ENCODE measurements around the gene NIM1K. TPM values are rescaled to one million over a fixed set of nuclear protein-coding genes. Genes with fewer than 3 reads are reported as not detected.

NIM1K gene
- polyA plus RNA-seq, 1 of the 3 experiments (the other 2 are of a cell fraction): 0.16 TPM

- TF ChIP-seq SMC3 (IDR thresholded peaks at IDR 0.05; ENCODE audit: low read depth, low read length): no peak
These were observed 10.4 kb downstream of the NIM1K start (continued) for GRCh38 chr5:43202380-43202779.

- POLR2A ChIA-PET: no interaction called here
- DNase-seq: no peak
- no peaks in the 10 kb centered on the region for H3K36me3 ChIP-seq (replicated peaks in 1 of 2; ENCODE audit: control insufficient read depth in 1 of 2, insufficient read depth in 2 of 2, low read length in 1 of 2)
- TF ChIP-seq CHD2 (IDR thresholded peaks at IDR 0.05; ENCODE audit: low read length, partially characterized antibody): no peak
- TF ChIP-seq USF1 (IDR thresholded peaks at IDR 0.05; ENCODE audit: borderline replicate concordance, low read depth): no peak
- no peak for TF ChIP-seq CTCF (IDR thresholded peaks at IDR 0.05)
- TF ChIP-seq RCOR1 (IDR thresholded peaks at IDR 0.05; ENCODE audit: low read length): no peak
- no peaks in the 10 kb centered on the region for H3K4me1 ChIP-seq (ENCODE audit: control insufficient read depth in 1 of 2, insufficient read depth in 2 of 2, low read depth in 1 of 2, low read length in 1 of 2)
- 59% methylated on average over 5 of the region's 5 CpGs for WGBS (ENCODE audit: low lambda C conversion rate)
- H3F3A ChIP-seq (replicated peaks; ENCODE audit: insufficient read depth): no peaks in the 10 kb centered on the region
- H3K27me3 ChIP-seq (ENCODE audit: insufficient read depth): no peaks in the 10 kb centered on the region; the same call in 1 of the 2 replicates
- no peak overlapping the region for H3K4me2 ChIP-seq
- no peaks in the 10 kb centered on the region for H4K20me1 ChIP-seq (ENCODE audit: insufficient read depth)
- CTCF ChIA-PET: interaction anchor here (1.0 kb wide), 1 partner anchor 97 kb away, joined by 3 read pairs; no protein-coding TSS in a partner anchor
- no peak overlapping the region for H3K4me3 ChIP-seq (ENCODE audit: low read depth in 2 of 2, low read length in 1 of 2)
- H3K9me3 ChIP-seq: no peaks in the 10 kb centered on the region
- no peak overlapping the region for H3K27ac ChIP-seq (ENCODE audit: low read depth in 2 of 2, low read length in 1 of 2)
- H3K9ac ChIP-seq: no peak overlapping the region
- H3K79me2 ChIP-seq (ENCODE audit: insufficient read depth): no peaks in the 10 kb centered on the region
- no peaks in the 10 kb centered on the region for H3K9me2 ChIP-seq
- no peak overlapping the region for H2AFZ ChIP-seq (ENCODE audit: low read depth)
These were observed 11.3 kb downstream of the NIM1K start for GRCh38 chr5:43203373-43203772.

- Histone ChIP-seq H3K27me3 (ENCODE audit: insufficient read depth) (no peaks in the 10 kb centered on the region; the same call in 1 of the 2 replicates), H3F3A (replicated peaks; ENCODE audit: insufficient read depth) (no peaks in the 10 kb centered on the region), H3K4me2 (no peak overlapping the region), H3K4me3 (ENCODE audit: low read depth in 2 of 2, low read length in 1 of 2) (no peak overlapping the region), H3K4me1 (ENCODE audit: control insufficient read depth in 1 of 2, insufficient read depth in 2 of 2, low read depth in 1 of 2, low read length in 1 of 2) (no peaks in the 10 kb centered on the region), H3K79me2 (ENCODE audit: insufficient read depth) (no peaks in the 10 kb centered on the region), H3K27ac (ENCODE audit: low read depth in 2 of 2, low read length in 1 of 2) (no peak overlapping the region), H3K9ac (no peak overlapping the region), H3K9me3 (no peaks in the 10 kb centered on the region), H4K20me1 (ENCODE audit: insufficient read depth) (no peaks in the 10 kb centered on the region), H2AFZ (ENCODE audit: low read depth) (no peak overlapping the region), H3K9me2 (no peaks in the 10 kb centered on the region), H3K36me3 (replicated peaks in 1 of 2; ENCODE audit: control insufficient read depth in 1 of 2, insufficient read depth in 2 of 2, low read length in 1 of 2) (no peaks in the 10 kb centered on the region)
- CTCF ChIA-PET: interaction anchor here (1.7 kb wide), 1 partner anchor 101 kb away, joined by 3 read pairs; no protein-coding TSS in a partner anchor
- POLR2A ChIA-PET: no interaction called here
- WGBS (ENCODE audit: low lambda C conversion rate): 56% methylated on average over 2 of the region's 2 CpGs
- DNase-seq: no peak
- TF ChIP-seq YY1 (IDR thresholded peaks at IDR 0.05; ENCODE audit: low read depth): no peak
- TF ChIP-seq USF2 (IDR thresholded peaks at IDR 0.05; ENCODE audit: borderline replicate concordance, low read depth, low read length): no peak
- no peak for TF ChIP-seq RXRA (IDR thresholded peaks at IDR 0.05; ENCODE audit: borderline replicate concordance, low read depth)
- TF ChIP-seq IRF3 (IDR thresholded peaks at IDR 0.05; ENCODE audit: low read depth, low read length): no peak
- no peak for TF ChIP-seq FOXM1 (IDR thresholded peaks at IDR 0.05; ENCODE audit: low read depth)
- no peak for TF ChIP-seq GABPA (IDR thresholded peaks at IDR 0.05; ENCODE audit: low read depth)
- TF ChIP-seq GATA2 (CRISPR knock-in tag; IDR thresholded peaks at IDR 0.05): no peak
- no peak for TF ChIP-seq USF1 (IDR thresholded peaks at IDR 0.05; ENCODE audit: borderline replicate concordance, low read depth)
- TF ChIP-seq NFIC (IDR thresholded peaks at IDR 0.05; ENCODE audit: borderline replicate concordance): no peak
- TF ChIP-seq ZBTB33 (IDR thresholded peaks at IDR 0.05; ENCODE audit: borderline replicate concordance, low read depth): no peak
- no peak for TF ChIP-seq ELF1 (IDR thresholded peaks at IDR 0.05)
- TF ChIP-seq PBX3 (IDR thresholded peaks at IDR 0.05): no peak
These were observed 12.9 kb downstream of the NIM1K start for GRCh38 chr5:43204958-43205357.
